Endodermal cell (in vitro differentiated cells): ENCODE measurements around the gene JAKMIP2. TPM values are rescaled to one million over a fixed set of nuclear protein-coding genes. Genes with fewer than 3 reads are reported as not detected.

Experiments
- DNase-seq: peaks from one replicate; pipeline ENCODE4 v3.0.0-alpha.2; 2017
- H3K27ac ChIP-seq: 2 replicates; pipeline ENCODE4 v1.5.1; 2013; ENCODE audit warnings: mild to moderate bottlenecking, low read depth, low read length, moderate library complexity
- H3K27me3 ChIP-seq: 2 replicates; pipeline ENCODE4 v1.6.1; 2013; ENCODE audit warnings: mild to moderate bottlenecking, low read length, moderate library complexity; ENCODE audit not compliant: insufficient read depth, control insufficient read depth, poor library complexity, severe bottlenecking
- H3K36me3 ChIP-seq: 2 replicates; pipeline ENCODE4 v1.7.0; 2013; ENCODE audit warnings: mild to moderate bottlenecking, low read length, moderate library complexity; ENCODE audit not compliant: control insufficient read depth, insufficient read depth
- H3K4me1 ChIP-seq: one replicate; pipeline ENCODE4 v1.7.0; 2013; ENCODE audit warnings: low read length; ENCODE audit not compliant: control insufficient read depth, insufficient read depth
- H3K4me3 ChIP-seq: 2 replicates; pipeline ENCODE4 v1.5.1; 2013; ENCODE audit warnings: mild to moderate bottlenecking, low read length, moderate library complexity
- H3K9ac ChIP-seq: 2 replicates; pipeline ENCODE4 v1.6.1; 2013; ENCODE audit warnings: mild to moderate bottlenecking, low read length, moderate library complexity; ENCODE audit not compliant: poor library complexity, severe bottlenecking; ENCODE audit errors: extremely low read depth
- H3K9me3 ChIP-seq: 2 replicates; pipeline ENCODE4 v1.6.1; 2013; ENCODE audit warnings: mild to moderate bottlenecking, low read length, moderate library complexity; ENCODE audit not compliant: control insufficient read depth
- H3K27ac Mint-ChIP-seq: 2 replicates; pipeline ENCODE4 v1.8.0; 2020; ENCODE audit warnings: mixed read lengths
- H3K27me3 Mint-ChIP-seq: 2 replicates; pipeline ENCODE4 v1.8.0; 2021; ENCODE audit warnings: mild to moderate bottlenecking, mixed read lengths; ENCODE audit not compliant: insufficient read depth
- H3K36me3 Mint-ChIP-seq: 2 replicates; pipeline ENCODE4 v1.8.0; 2020; ENCODE audit warnings: low read depth, mixed read lengths
- H3K4me1 Mint-ChIP-seq: 2 replicates; pipeline ENCODE4 v1.8.0; 2020; ENCODE audit warnings: mixed read lengths
- H3K4me3 Mint-ChIP-seq: 2 replicates; pipeline ENCODE4 v1.8.0; 2020; ENCODE audit warnings: mild to moderate bottlenecking, moderate library complexity, mixed read lengths
- H3K9me3 Mint-ChIP-seq: 2 replicates; pipeline ENCODE4 v1.8.0; 2020; ENCODE audit warnings: mild to moderate bottlenecking, mixed read lengths
- WGBS, 2 experiments: methylation state at CpG; one replicate each; pipeline versions ENCODE4 v1.1.5 to v1.1.7; 2013; ENCODE audit warnings: missing lambda C conversion rate in 2 of 2, mixed read lengths in 1 of 2; ENCODE audit not compliant: insufficient coverage in 1 of 2, insufficient read length in 1 of 2; 5-methylcytosine and 5-hydroxymethylcytosine counted together
- total RNA-seq, 2 donors: library from RNA; stranded (reverse); fragmentation: NEBNext Ultra II Directional in 1 of 2; extraction: Animal tissue kit (Norgen Biotek cat#: 25700) in 1 of 2; gene quantifications; 2 replicates in 1 of 2; 3 replicates in 1 of 2; pipeline ENCODE4 v1.2.1, GENCODE V29; 2021
- TF ChIP-seq, protein P1 (sequence below): fragments of 200-600 bp; sonication (generic); conservative IDR thresholded peaks from 2 replicates; pipeline ENCODE4 v1.5.0; 2021; ENCODE audit warnings: antibody characterized with exemption, mild to moderate bottlenecking

JAKMIP2 gene
- total RNA-seq, 2 donors from 2014 or later, result 6.9 to 16.7 TPM

DNA sequence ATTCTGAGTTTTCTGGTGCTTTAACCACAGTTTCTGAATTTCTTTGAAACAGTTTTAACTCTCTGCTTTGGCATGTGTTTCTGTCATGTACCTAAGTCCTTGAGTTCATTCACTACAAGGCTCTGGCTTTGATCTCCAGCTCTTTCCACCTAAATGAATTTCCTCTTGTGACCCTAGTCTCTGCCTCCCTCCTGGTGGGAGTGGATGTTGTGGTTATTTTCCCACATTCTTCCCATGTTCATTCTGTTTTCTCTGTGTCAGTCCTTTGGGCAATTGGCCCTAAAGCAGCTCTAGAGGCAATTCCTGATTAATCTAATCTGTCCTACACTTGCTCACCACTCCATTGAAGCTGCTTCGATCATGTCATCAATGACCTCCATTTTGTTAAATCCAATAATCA is 244.3 kb downstream of the JAKMIP2 start:
- Mint-ChIP-seq H3K36me3 (no peaks in the 10 kb centered on the region), H3K4me1 (no peaks in the 10 kb centered on the region), H3K27me3 (peaks cover 1% of the 10 kb centered on the region), H3K27ac (no peak overlapping the region), H3K4me3 (no peak overlapping the region), H3K9me3 (no peaks in the 10 kb centered on the region)
- no peak overlapping the region for H3K4me3 ChIP-seq
- no peaks in the 10 kb centered on the region for H3K36me3 ChIP-seq
- 93 to 100% methylated on average over 1 of the region's 1 CpG for WGBS, 2 experiments
- DNase-seq, result no peak
- H3K4me1 ChIP-seq, result no peaks in the 10 kb centered on the region
- no peak overlapping the region for H3K27ac ChIP-seq
- no peaks in the 10 kb centered on the region for H3K27me3 ChIP-seq
- no peak overlapping the region for H3K9ac ChIP-seq
- TF ChIP-seq, protein P1, sequence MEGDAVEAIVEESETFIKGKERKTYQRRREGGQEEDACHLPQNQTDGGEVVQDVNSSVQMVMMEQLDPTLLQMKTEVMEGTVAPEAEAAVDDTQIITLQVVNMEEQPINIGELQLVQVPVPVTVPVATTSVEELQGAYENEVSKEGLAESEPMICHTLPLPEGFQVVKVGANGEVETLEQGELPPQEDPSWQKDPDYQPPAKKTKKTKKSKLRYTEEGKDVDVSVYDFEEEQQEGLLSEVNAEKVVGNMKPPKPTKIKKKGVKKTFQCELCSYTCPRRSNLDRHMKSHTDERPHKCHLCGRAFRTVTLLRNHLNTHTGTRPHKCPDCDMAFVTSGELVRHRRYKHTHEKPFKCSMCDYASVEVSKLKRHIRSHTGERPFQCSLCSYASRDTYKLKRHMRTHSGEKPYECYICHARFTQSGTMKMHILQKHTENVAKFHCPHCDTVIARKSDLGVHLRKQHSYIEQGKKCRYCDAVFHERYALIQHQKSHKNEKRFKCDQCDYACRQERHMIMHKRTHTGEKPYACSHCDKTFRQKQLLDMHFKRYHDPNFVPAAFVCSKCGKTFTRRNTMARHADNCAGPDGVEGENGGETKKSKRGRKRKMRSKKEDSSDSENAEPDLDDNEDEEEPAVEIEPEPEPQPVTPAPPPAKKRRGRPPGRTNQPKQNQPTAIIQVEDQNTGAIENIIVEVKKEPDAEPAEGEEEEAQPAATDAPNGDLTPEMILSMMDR, result no peak
- H3K9me3 ChIP-seq, result no peaks in the 10 kb centered on the region

Other genes with a start within 250 kb of the JAKMIP2 start
- not detected for gene SPINK1, start 48.9 kb upstream of the JAKMIP2 start, total RNA-seq
- 10 to 100 TPM in 1 of 2 donors, 1 to 10 TPM in 1; 1.1 to 18.7 TPM for gene SCGB3A2, start 96.0 kb upstream of the JAKMIP2 start, total RNA-seq
- not detected for gene C5orf46, start 123.8 kb upstream of the JAKMIP2 start, total RNA-seq